Dendritic cell treated with granulocyte-macrophage colony-stimulating factor and Interleukin-4, amounts not matched to agents 40 ng/mL and 50 ng/mL, for 4 days (primary cell): ENCODE data around the gene DUSP23.
A peak's percentile ranks its signal among the peaks of the same experiment; 100 is the strongest.

Experiments
- H3K27ac Mint-ChIP-seq: one replicate; pipeline ENCODE4 v1.8.0; 2022; ENCODE audit warnings: mild to moderate bottlenecking, mixed read lengths
- H3K27me3 Mint-ChIP-seq: one replicate; pipeline ENCODE4 v1.8.0; 2022; ENCODE audit warnings: mild to moderate bottlenecking, mixed read lengths
- H3K36me3 Mint-ChIP-seq: one replicate; pipeline ENCODE4 v1.8.0; 2022; ENCODE audit warnings: low read depth, mixed read lengths
- H3K4me1 Mint-ChIP-seq: one replicate; pipeline ENCODE4 v1.8.0; 2022; ENCODE audit warnings: low read depth, mixed read lengths
- H3K4me3 Mint-ChIP-seq: one replicate; pipeline ENCODE4 v1.8.0; 2022; ENCODE audit warnings: mild to moderate bottlenecking, moderate library complexity, mixed read lengths
- H3K9me3 Mint-ChIP-seq: one replicate; pipeline ENCODE4 v1.8.0; 2022; ENCODE audit warnings: mixed read lengths
- intact Hi-C: fragments of 100-400 bp; cut with micrococcal nuclease; formaldehyde crosslinking; loops from one replicate; pipeline ENCODE4 v1.15.0; 2022

Gene DUSP23

DNA sequence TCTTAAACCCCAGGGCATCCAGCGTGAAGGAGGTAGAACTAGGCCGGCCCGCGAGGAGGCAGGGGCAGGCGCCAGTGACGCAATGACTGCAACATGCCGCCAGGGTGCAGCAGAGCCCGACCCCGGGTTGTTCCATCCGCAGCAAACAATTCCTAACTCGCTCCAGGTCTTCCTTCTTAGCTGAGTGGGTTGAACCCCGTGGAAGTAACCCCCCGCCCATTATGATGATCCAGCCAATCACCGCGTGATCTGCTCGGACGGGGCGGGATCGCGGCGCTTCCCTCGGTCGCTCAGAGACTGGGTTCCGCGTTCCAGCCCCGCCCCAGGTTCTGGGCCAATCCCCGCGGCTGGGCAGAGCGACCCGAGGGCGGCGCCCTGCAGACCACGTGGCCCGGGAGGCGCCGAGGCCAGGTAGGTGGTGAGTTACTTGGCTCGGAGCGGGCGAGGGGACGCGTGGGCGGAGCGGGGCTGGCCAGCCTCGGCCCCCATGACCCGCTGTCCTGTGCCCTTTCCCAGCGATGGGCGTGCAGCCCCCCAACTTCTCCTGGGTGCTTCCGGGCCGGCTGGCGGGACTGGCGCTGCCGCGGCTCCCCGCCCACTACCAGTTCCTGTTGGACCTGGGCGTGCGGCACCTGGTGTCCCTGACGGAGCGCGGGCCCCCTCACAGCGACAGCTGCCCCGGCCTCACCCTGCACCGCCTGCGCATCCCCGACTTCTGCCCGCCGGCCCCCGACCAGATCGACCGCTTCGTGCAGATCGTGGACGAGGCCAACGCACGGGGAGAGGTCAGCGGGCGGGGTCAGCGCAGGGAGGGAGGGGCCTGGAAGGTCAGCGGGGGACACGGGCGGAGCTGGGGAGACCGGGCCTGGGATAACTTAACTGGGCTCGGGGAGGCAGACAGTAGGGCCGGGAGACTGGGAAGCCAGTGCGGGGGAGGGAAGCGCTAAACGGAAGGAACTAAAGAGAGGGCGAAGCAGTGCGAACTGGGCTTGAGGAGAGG lies at the start of gene DUSP23:
DUSP23 (plus strand) TSS at position 380 of the 1,000 bp plus-strand sequence; CDS start at position 519, 139 bp downstream.
- intact Hi-C loops: loop anchor here (5.0 kb wide), 3 partner anchors 46 to 226 kb away; partner anchors contain the start of gene SLAMF8
- H3K27ac Mint-ChIP-seq: peak within 1 kb of the TSS; percentile 82
- H3K9me3 Mint-ChIP-seq: no peaks in the 10 kb centered on the region
- peaks cover 27% of the 10 kb centered on the region for H3K36me3 Mint-ChIP-seq
- peaks cover 52% of the 10 kb centered on the region for H3K4me1 Mint-ChIP-seq
- H3K4me3 Mint-ChIP-seq: peak within 1 kb of the TSS; percentile 80
- no peaks in the 10 kb centered on the region for H3K27me3 Mint-ChIP-seq

- intact Hi-C loops: no loop called here
- H3K27ac Mint-ChIP-seq: no peak overlapping the region
- H3K27me3 Mint-ChIP-seq: peaks cover 2% of the 10 kb centered on the region
- H3K9me3 Mint-ChIP-seq: peaks cover 21% of the 10 kb centered on the region
- no peak overlapping the region for H3K4me3 Mint-ChIP-seq
- H3K4me1 Mint-ChIP-seq: peaks cover 8% of the 10 kb centered on the region
- no peaks in the 10 kb centered on the region for H3K36me3 Mint-ChIP-seq
These were observed 43.4 kb upstream of the DUSP23 start for GRCh38 chr1:159737238-159737916.

GRCh38 chr1:159743651-159744410 lies 36.9 kb upstream of the DUSP23 start:
- peaks cover 21% of the 10 kb centered on the region for H3K4me1 Mint-ChIP-seq
- peaks cover 10% of the 10 kb centered on the region for H3K9me3 Mint-ChIP-seq
- no peaks in the 10 kb centered on the region for H3K36me3 Mint-ChIP-seq
- intact Hi-C loops: no loop called here
- H3K4me3 Mint-ChIP-seq: no peak overlapping the region
- H3K27ac Mint-ChIP-seq: no peak overlapping the region
- no peaks in the 10 kb centered on the region for H3K27me3 Mint-ChIP-seq

- Mint-ChIP-seq H3K36me3 (no peaks in the 10 kb centered on the region), H3K9me3 (peaks cover 10% of the 10 kb centered on the region), H3K27me3 (no peaks in the 10 kb centered on the region), H3K4me1 (peaks cover 13% of the 10 kb centered on the region), H3K4me3 (no peak overlapping the region), H3K27ac (no peak overlapping the region)
- intact Hi-C loops: no loop called here
These were observed 34.1 kb upstream of the DUSP23 start for GRCh38 chr1:159746666-159747065.

GRCh38 chr1:159748370-159748769 lies 32.4 kb upstream of the DUSP23 start:
- no peak overlapping the region for H3K27ac Mint-ChIP-seq
- no peaks in the 10 kb centered on the region for H3K36me3 Mint-ChIP-seq
- H3K4me3 Mint-ChIP-seq: no peak overlapping the region
- intact Hi-C loops: no loop called here
- peaks cover 12% of the 10 kb centered on the region for H3K4me1 Mint-ChIP-seq
- no peaks in the 10 kb centered on the region for H3K9me3 Mint-ChIP-seq
- H3K27me3 Mint-ChIP-seq: no peaks in the 10 kb centered on the region

DNA sequence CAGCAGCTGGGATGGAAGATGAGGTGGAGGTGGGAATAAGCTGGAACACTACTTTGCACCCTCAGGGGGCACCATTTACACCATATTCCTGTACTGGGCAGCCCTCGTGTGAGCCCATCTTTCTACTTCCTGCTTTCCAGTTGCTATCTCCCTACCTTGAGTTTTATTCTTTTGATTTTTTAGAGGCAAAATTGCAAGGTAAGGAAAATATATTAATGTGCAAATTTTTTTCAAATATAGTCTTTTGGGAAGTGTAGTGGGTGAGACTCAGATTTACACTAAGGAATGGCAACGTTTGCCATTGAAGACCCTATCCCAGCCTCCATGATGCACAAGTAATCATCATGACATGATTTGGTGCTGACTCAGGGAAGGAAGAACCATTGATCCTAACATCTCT lies 31.1 kb upstream of the DUSP23 start:
- no peaks in the 10 kb centered on the region for H3K27me3 Mint-ChIP-seq
- H3K4me1 Mint-ChIP-seq: no peaks in the 10 kb centered on the region
- H3K9me3 Mint-ChIP-seq: no peaks in the 10 kb centered on the region
- no peak overlapping the region for H3K27ac Mint-ChIP-seq
- intact Hi-C loops: no loop called here
- H3K4me3 Mint-ChIP-seq: no peak overlapping the region
- no peaks in the 10 kb centered on the region for H3K36me3 Mint-ChIP-seq

- no peak overlapping the region for H3K27ac Mint-ChIP-seq
- no peaks in the 10 kb centered on the region for H3K27me3 Mint-ChIP-seq
- no peak overlapping the region for H3K4me3 Mint-ChIP-seq
- H3K9me3 Mint-ChIP-seq: no peaks in the 10 kb centered on the region
- no peaks in the 10 kb centered on the region for H3K36me3 Mint-ChIP-seq
- intact Hi-C loops: no loop called here
- H3K4me1 Mint-ChIP-seq: peaks cover 4% of the 10 kb centered on the region
These were observed 30.1 kb upstream of the DUSP23 start for GRCh38 chr1:159750621-159751020.

GRCh38 chr1:159751031-159751430 lies 29.7 kb upstream of the DUSP23 start:
- intact Hi-C loops: no loop called here

GRCh38 chr1:159752135-159752580 lies 28.6 kb upstream of the DUSP23 start:
- no peaks in the 10 kb centered on the region for H3K9me3 Mint-ChIP-seq
- H3K27ac Mint-ChIP-seq: no peak overlapping the region
- intact Hi-C loops: no loop called here
- H3K36me3 Mint-ChIP-seq: no peaks in the 10 kb centered on the region
- no peak overlapping the region for H3K4me3 Mint-ChIP-seq
- H3K27me3 Mint-ChIP-seq: no peaks in the 10 kb centered on the region
- H3K4me1 Mint-ChIP-seq: peaks cover 18% of the 10 kb centered on the region

More at GRCh38 chr1:159751031-159751430, 29.7 kb upstream of the DUSP23 start:
- Mint-ChIP-seq H3K4me1 (peaks cover 7% of the 10 kb centered on the region), H3K27me3 (no peaks in the 10 kb centered on the region), H3K9me3 (no peaks in the 10 kb centered on the region), H3K4me3 (no peak overlapping the region), H3K27ac (no peak overlapping the region), H3K36me3 (no peaks in the 10 kb centered on the region)

DNA sequence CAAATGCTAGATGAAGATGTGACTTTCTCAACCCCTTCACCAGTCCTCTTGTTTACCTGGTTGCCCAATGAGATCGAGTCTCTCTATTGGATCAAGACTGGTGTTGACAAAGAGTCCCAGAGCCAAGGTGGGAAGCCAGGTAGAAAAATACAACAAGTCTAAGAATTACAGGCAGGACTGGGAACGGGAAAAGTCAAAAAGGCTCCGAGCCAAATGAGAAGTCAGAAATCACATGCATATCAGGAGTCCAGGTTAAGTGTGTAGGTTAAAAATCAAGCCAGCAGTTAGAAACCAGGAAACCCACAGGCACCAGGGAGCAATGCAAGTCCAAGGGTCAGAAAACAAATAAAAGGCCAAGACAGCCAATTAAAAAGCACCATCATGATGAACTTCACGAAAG lies 27.4 kb upstream of the DUSP23 start:
- H3K4me3 Mint-ChIP-seq: no peak overlapping the region
- H3K36me3 Mint-ChIP-seq: no peaks in the 10 kb centered on the region
- intact Hi-C loops: no loop called here
- H3K4me1 Mint-ChIP-seq: peaks cover 18% of the 10 kb centered on the region
- H3K9me3 Mint-ChIP-seq: no peaks in the 10 kb centered on the region
- no peaks in the 10 kb centered on the region for H3K27me3 Mint-ChIP-seq
- H3K27ac Mint-ChIP-seq: no peak overlapping the region

GRCh38 chr1:159755451-159756007 lies 25.2 kb upstream of the DUSP23 start:
- H3K27me3 Mint-ChIP-seq: no peaks in the 10 kb centered on the region
- no peaks in the 10 kb centered on the region for H3K36me3 Mint-ChIP-seq
- H3K9me3 Mint-ChIP-seq: no peaks in the 10 kb centered on the region
- no peak overlapping the region for H3K4me3 Mint-ChIP-seq
- H3K4me1 Mint-ChIP-seq: peaks cover 18% of the 10 kb centered on the region
- intact Hi-C loops: no loop called here
- no peak overlapping the region for H3K27ac Mint-ChIP-seq

DNA sequence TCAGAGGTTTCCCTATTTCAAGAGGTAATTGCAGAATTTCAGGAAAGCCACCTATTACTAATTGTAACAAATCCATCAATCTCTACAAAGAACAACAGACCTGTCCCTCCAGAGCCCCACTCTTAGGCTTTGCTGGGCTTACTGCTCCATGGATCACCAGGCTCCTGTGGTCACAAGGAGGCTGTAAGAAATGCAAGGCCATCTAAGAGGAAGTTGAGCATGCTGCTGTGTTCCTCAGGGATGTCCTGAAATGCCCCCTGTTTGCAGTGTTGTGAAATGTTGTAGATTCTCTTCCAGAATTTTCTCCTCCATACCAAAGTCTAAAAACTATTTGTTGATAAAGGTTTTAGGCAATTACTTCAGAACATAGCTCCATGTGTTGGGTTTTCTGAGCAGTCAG lies 24.4 kb upstream of the DUSP23 start:
- Mint-ChIP-seq H3K4me3 (no peak overlapping the region), H3K27me3 (peaks cover 2% of the 10 kb centered on the region)

DNA sequence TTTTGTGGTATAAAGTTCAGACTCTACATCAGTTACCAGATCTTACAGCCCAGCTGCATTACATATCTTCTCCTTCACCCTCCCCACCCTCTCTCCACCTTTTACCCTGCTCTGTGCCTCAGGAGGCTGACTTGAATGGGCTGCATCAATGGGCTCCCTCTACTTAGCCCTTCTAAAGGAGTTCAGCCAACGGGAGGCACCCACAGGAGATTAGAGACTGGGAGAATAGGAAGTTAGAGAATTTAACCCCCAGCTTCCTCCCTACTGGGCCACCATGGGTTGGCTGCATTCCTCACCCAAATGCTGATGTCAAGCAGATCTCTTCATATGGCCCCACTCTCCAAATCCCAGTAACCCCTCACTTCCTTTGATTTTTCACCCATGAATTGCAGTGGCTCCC lies 17.1 kb upstream of the DUSP23 start:
- Mint-ChIP-seq H3K4me3 (no peak overlapping the region), H3K4me1 (peaks cover 9% of the 10 kb centered on the region), H3K36me3 (no peaks in the 10 kb centered on the region), H3K9me3 (no peaks in the 10 kb centered on the region), H3K27me3 (peaks cover 3% of the 10 kb centered on the region), H3K27ac (no peak overlapping the region)
- intact Hi-C loops: no loop called here

More for the DNA sequence above, 24.4 kb upstream of the DUSP23 start:
- H3K4me1 Mint-ChIP-seq: peaks cover 18% of the 10 kb centered on the region
- H3K36me3 Mint-ChIP-seq: no peaks in the 10 kb centered on the region
- intact Hi-C loops: no loop called here
- no peak overlapping the region for H3K27ac Mint-ChIP-seq
- H3K9me3 Mint-ChIP-seq: no peaks in the 10 kb centered on the region
